Dermis blood vessel endothelial cell (primary cell): Measurements from ENCODE around the gene PPP5C. TPM values are rescaled to one million over a fixed set of nuclear protein-coding genes. Genes with fewer than 3 reads are reported as not detected.
"Not testable (repeated sequence)": the region's sequence is repeated elsewhere in the genome, so short reads cannot be mapped to it uniquely, and the experiment has no call there.

Experiments used
- DNase-seq: peaks from one replicate; pipeline ENCODE4 v3.0.0; 2010
- total RNA-seq: library from RNA; depleted of rRNA; stranded (reverse); fragments of >200 nt; gene quantifications from 2 replicates; pipeline ENCODE4 v1.2.3, GENCODE V29; 2014

The PPP5C gene
- total RNA-seq, 1 donor from 2014 or later: 88.8 TPM

- DNase-seq: no peak
Observed at GRCh38 chr19:46410205-46411087, 63.6 kb downstream of the PPP5C start.

GRCh38 chr19:46411088-46411924 is 64.4 kb downstream of the PPP5C start:
- DNase-seq: no peak

GRCh38 chr19:46411925-46412649 is 65.2 kb downstream of the PPP5C start:
- DNase-seq: no peak

- DNase-seq: no peak
Observed at GRCh38 chr19:46412650-46413261, 65.9 kb downstream of the PPP5C start.

- peak; percentile 53 for DNase-seq
Observed at GRCh38 chr19:46413262-46414031, 66.6 kb downstream of the PPP5C start, which contains the start of gene CCDC8. CCDC8 (minus strand) TSS chr19:46413564; CDS start chr19:46412810, 754 bp downstream.

GRCh38 chr19:46414899-46415298 is 68.0 kb downstream of the PPP5C start:
- not testable (repeated sequence) for DNase-seq

GRCh38 chr19:46415804-46416709 is 69.2 kb downstream of the PPP5C start:
- DNase-seq: peak; percentile 63

DNA sequence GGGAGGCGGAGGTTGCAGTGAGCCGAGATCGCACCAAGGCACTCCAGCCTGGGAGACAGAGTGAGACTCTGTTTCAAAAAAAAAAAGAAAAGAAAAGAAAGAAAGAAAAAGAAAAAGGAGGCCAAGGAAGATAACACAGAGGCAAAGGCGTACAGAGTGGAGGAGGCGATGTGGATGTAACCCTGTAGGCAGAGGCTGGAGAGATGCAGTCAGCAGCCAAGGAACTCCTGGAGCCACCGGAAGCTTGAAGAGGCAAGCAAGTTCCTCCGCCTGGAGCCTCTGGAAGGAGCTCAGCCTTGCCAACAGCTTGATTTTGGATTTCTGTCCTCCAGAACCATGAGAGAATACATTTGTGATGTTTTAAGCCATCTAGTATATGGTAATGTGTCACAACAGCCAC is 73.2 kb downstream of the PPP5C start:
- no peak for DNase-seq

GRCh38 chr19:46422344-46422743 is 75.5 kb downstream of the PPP5C start:
- no peak for DNase-seq

DNA sequence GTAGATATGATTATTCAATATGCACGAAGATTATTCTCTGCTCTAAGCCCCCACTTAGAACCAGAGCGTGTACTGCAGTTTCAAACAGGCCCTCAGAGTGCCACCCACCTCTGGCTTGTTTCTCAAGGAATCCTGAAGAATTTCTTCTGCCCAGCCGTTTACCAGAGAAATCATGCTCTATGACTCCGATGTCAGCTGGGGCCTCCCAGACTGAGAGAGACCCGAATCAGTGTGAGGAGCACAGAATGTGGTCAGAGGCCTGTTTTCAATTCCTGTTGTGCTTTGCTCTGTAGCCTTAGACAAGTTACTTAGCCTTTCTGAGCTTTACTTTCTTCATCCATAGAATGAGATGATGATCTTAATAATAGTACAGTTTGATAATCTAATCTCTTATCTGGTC is 76.3 kb downstream of the PPP5C start:
- DNase-seq: no peak

DNA sequence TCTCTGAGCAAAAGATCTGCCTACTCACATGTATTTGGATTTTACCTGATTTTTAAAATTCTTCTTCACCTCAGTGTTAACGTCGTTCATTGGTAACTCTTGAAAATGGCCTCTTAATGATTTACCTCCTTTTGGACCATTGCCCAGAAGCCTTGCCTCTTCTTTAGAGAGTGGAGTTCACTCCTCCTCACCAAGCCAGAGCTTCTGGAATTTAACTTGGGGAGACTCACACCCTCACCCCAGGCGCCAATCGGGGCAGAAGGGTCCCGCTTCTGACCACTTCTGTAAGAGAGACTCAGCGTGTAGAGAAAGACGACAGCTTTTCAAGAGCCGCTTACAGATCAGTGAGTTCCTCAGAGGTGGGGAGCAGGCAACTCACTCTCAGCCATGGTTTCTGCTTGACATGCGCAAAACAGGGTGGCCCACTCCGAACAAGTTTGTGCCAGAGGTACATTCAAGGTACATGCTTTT is 79.2 kb downstream of the PPP5C start:
- DNase-seq: peak; percentile 27

GRCh38 chr19:46426506-46427162 is 79.7 kb downstream of the PPP5C start:
- DNase-seq: peak; percentile 76

- DNase-seq: no peak
Observed at GRCh38 chr19:46427518-46428045, 80.7 kb downstream of the PPP5C start.

- DNase-seq: peak; percentile 59
Observed at GRCh38 chr19:46428239-46429135, 81.6 kb downstream of the PPP5C start, which contains the start of gene PNMA8C. PNMA8C (minus strand) TSS chr19:46428936; CDS start chr19:46428359, 577 bp downstream.

GRCh38 chr19:46429999-46430398 is 83.1 kb downstream of the PPP5C start:
- no peak for DNase-seq

DNA sequence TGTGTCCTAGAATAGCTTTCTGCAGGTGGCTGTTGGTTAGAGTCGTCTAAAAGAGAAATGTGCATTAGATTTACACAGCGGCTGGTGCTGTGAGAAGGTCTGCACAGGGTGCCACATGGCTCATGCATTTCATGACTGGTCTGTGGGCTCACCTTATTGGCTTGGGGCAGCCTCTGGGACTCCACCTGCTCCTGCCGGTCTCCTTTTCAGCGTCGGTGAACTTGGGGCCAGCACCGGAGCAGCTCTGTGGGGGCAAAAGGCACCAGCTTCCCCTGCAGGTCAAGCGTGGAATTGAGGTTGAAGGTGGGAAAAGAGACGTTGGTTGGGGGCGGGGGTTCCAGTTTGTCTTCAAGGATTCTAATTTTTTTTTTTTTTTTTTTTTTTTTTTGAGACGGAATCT is 84.9 kb downstream of the PPP5C start:
- no peak for DNase-seq

GRCh38 chr19:46433470-46433869 is 86.6 kb downstream of the PPP5C start:
- not testable (repeated sequence) for DNase-seq

DNA sequence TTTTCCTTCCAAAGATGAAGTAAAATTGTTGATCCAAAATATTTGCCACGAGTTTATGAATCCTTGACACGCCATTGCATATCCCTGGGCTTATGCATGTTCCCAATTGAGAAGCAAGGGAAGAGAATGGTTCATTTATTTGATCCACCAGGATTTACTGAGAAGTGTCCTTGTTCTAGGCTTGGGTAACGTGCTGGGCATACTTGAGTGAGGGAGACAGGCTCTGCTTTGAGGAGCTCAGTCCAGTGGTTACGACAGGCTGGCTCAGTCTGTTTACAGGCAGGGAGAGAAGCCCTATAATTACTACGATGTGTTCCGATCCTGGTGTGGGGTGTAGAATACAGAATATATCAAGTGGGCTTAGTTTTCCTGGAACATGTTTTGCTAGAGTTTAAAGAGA is 88.1 kb downstream of the PPP5C start:
- DNase-seq: no peak
